TTC549 (cell line): ENCODE data around the gene KLHDC1.

Experiments used
- FAIRE-seq: peaks from 2 replicates; lab custom pipeline; 2012; peaks lifted over from hg19 to GRCh38; lab: Jason Lieb, UNC

The KLHDC1 gene

DNA sequence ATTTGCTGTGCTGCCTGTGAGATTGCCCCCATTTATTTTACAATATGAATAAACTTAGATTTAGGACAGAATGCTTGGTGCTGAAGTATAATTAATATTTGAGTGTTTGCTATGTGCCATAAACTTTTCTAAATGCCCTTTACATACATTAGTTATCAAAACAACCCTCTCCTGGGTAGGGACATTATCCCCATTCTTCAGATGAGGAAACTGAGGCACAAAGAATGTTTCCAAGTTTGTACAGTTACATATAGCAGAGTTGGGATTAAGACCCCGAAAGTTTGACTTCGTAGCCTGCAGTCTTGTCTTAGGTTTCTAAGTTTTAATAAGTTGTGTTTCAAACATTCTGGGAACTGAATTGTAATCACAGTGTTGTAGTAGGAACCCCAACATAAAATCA, 93.4 kb downstream of the KLHDC1 start:
- no peak for FAIRE-seq

- no peak for FAIRE-seq
Observed at GRCh38 chr14:49792618-49793017, 99.7 kb downstream of the KLHDC1 start.

GRCh38 chr14:49796025-49796424, 103.1 kb downstream of the KLHDC1 start:
- FAIRE-seq = no peak
